ENCODE measurements around the gene LAMB1.
"Not testable (repeated sequence)": the region's sequence is repeated elsewhere in the genome, so short reads cannot be mapped to it uniquely, and the experiment has no call there.

The LAMB1 gene

DNA sequence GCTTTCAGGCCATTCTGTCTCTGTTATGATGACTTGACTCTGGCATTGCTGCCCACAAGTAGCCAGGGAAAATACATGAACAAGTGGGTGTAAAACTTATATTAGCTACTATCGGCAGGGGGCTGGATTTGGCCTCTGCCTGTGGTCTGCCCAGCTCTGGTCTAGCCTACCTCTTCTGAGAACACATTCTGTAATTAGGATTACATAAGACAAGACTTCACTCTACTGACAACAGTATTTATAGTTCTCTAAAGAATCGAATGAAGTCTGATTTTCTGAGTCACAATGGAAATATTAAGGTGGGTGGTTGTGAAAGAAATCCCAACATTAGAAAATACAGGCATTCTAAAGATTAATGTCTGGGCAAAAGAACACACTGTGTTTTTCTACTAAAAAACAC is 56.5 kb downstream of the LAMB1 start:
- no peak for DNase-seq (ENCODE audit: low read depth)

DNA sequence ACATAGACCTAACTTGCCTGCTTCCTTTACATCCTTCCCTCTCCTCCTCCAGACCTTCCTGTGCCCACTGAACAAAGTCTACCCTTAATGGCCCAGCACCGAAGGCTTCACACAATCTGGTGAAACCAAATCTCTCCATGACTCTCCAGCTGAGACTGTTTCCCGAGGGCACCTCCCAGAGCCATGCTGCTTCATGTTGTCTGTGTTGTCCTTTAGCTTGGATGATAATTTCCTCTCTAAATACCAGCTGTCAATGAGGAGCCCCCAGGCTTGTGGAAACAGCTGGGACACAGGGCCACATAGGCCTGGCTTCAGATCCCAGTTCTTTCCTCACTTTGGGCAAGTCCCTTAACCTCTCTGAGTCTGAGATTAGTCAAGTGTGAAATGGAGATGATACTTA is 57.6 kb downstream of the LAMB1 start:
- DNase-seq (ENCODE audit: low read depth): no peak

DNA sequence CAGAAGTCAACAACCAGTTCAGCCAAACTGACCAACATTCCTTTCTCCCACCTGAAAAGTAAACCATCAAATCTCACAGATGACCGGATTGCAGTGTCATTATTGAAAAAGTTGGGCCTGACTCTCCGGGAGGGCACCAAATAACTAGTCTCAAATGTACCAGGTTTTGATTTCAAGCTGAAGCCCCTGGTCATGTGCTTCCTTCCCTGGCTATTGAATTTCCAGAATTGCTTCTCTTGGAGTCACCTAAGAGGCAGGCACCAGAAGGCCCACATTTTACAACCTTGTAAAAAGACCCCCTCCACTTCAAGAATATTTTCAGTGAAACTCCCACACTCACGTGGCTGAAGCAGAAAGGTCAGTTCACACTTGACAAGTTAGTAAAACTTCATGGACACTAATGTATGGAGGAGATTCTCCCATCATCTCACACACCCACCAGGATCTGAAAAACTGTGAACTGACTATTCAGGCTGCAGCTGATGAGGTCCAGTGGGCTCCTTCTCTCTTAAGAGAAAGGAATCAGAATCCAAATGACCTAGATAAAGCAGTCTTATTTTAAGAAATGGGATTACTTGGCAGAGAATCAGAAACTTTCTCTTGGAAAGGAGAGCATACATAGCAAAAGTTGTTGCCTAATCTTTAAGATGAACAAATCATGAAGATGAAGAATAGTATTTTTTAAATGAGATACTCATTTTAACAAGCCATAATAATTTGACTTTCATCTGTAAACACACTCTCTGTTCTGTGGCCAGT is 58.4 kb downstream of the LAMB1 start:
- DNase-seq (ENCODE audit: low read depth): no peak

DNA sequence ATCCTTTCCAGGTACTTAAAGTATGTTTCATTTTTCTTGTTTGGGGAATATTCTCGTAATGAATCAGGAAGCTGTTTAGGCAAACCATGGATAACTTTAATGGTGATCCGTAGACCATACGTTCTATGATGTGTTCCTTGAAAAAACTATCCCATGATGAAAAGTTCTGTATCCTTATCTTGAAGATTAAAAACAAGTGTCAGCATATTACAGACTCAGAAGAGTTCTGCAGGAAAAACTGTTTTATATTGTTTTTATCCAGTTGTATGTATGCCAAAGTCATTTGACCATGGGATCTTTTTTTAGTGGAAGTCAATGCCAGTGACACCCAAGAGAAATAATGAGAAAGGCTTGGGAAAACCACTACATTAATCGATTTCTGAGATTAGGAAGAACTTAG is 59.9 kb downstream of the LAMB1 start:
- DNase-seq (ENCODE audit: low read depth): no peak

DNA sequence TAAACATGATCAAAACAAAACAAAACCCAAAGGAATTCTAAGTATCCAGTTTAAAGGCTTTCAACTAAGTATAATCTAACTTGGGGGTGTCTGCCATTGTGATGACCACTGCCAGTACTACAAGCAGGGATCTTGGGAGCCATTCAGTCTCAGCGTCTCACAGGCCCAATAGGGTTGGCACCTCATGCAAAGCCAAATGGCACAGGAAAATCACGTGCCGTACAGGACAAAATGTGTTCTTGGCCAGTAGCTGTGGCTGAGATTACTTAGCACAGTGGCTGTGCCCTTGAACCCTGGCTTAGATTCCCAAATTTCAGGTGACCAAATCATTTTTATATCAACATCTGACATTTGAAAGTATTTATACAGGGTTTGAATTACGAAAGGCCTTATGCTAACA is 62.0 kb downstream of the LAMB1 start:
- DNase-seq (ENCODE audit: low read depth): no peak

DNA sequence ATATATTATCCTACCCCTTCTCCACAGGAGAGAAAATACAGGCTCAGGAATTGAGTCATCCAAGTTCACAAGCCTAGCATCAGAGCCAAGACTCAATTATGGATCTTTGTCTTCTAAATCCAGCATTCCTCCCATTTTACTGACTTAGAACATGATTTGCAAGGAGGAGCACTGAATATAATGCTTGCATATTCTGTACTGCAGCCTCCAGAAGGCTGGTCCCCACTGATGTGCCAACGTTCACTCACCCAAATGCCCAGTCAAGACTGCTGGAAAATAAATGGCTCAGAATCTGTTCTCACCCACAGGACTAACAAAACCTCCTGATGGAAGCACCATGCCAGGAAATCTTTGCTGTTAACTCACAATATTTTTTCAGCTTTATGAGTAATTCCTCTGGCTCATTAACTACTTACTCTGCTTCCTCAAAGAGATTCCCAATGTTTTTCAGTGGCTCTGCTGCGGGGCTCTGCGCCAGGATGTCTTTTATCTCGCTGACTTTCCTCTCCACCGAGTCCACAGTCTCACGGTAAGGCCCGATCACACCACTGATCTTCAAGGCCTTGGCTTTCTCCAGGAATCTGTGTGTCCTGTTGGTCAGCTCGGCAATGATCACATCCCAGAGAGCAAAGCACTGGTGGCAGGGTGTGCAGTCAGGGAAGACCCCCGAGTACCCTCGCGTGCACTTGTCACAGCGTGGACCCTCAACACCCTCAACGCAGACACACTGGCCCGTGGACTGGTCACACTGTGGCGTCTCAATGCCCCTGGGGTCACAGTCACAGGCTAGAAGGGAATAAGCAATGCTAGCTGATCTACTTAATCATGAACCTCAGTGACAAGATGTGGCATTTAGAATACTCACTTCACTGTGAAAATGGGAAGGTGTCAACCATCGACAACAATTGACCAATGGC is 63.1 kb downstream of the LAMB1 start:
- no peak for DNase-seq (ENCODE audit: low read depth)

DNA sequence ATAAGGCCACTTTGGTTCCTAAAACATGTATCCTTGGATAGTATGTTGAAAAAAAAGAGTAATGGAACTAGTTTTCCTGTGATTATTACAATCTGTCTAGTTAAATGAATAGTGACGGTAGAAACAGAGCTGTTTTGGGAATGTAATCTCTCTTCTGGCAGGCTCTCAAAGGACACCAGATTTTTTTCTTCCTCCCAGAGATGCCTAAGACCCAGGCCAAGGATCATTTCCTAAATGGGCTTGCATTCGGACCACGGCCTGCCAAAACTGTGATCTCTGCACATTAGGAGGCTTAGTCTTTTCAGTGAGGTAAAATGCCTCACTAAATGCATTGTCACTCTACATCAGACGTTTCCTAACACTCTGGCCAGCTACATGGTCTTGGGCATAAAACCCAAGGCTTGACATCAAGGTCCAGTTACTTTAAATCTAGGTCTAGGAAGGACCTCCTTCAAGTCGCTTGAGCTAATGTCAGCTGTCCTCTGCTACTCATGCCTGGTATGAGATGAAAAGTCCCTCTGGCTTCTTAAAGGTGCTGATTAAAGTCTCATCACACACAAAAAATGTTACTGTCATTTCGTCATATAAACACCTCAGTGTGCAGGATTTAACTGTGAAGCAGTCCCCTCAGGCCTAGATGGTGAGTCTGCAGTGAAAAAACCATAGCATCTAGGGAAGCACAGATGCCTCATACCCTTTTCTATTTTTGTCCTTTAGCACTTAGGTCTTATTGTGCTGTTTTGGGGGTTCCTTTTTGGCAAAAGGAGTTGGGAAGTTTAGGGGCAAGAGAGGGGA is 64.3 kb downstream of the LAMB1 start:
- DNase-seq (ENCODE audit: low read depth): no peak

DNA sequence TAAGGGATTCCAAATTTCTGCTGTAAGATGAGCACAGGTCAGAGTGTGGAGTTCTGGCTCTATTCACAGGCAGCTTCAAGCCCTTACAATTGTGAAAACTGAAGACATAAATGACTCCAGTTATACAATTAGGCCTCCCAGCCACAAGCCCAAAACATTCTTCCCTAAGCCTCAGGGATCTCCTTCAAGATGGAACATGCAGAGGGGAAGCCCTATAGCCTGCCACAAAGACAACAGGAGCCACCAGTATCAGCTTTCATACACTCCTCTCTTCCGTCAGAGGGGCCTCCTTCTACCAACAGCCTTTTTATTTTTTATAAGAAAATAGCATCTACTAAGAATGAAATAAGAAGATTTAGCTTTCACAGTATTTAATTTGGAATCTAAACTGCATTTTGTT is 65.4 kb downstream of the LAMB1 start:
- DNase-seq (ENCODE audit: low read depth): no peak

DNA sequence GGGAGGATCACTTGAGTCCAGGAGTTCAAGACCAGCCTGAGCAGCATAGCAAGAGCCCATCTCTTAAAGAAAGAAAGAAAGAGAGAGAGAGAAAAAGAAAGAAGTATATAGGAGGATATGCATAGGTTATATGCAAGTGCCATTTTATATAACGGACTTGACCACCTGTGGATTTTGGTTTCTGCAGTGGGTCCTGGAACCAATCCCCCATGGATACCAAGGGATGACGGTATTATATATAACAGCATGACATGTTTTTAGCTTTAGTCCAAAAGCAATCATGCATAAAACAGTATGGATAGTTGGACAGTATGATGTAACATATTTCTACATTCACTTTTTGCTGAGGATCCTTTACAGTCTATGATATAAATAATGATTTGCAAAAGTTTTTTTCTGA is 66.6 kb downstream of the LAMB1 start:
- DNase-seq (ENCODE audit: low read depth): no peak

DNA sequence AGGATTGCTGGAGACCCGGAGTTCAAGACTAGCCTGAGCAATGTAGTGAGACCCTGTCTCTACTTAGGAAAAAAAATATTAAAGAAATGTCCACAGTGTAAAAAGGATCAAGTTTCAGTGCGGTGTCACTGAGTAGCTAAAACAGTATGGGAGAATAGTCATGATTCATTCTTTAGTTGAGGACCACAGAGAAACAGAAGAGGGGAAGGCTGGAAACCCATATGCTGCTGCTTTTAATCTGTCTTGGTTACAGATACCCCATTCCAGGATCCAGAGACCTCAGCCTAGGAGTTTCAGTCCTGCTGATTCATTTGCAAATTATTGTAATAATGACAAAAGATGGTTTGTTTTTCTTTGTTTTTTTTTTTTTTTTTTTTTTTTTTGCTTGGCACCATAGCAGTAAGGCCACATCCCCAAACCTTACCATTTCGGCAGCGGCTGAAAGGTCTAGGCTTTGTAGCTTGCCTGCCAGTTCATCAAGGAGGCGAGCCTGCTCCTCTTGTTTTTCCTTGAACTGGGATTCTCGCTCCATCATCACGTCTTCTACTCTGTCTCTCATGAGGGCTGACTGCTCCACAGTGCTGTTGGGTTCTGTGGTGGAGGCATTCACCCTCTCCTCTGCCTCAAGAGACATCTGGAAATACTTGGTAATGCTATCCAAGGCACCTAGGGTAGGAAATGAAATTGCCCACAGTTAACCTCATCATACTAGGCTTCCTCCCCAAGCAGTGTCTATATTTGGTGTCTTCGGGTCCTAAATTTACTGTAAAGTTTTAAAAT is 67.8 kb downstream of the LAMB1 start:
- DNase-seq (ENCODE audit: low read depth): no peak

DNA sequence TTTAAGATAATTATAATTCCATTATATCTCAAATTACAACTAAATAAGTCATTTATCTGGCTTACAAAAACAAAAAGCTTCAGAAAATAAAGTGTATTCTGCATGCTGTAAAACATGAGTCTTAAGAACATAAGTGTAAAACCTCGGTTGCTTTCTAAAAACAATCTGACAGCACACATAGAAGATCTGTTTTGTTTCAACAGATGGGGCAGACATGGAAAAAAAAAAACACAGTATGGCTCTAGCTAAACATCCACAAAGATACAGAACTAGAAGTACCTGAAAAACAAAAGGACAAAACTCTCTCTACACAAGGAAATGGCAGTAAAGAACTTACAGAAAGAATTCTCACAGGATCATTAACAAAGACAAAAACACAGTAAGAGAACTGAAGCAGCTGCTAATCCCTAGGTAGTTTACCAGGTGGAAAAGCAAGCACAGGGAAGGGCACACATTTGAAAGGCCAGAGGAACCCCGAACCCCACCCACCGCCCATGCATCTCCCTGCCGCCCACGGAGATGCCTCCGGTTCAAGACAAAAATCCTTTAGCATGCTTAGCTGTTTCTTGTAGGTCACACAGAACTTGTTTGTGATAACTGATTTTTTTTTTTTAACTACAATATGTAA is 69.5 kb downstream of the LAMB1 start:
- no peak for DNase-seq (ENCODE audit: low read depth)

DNA sequence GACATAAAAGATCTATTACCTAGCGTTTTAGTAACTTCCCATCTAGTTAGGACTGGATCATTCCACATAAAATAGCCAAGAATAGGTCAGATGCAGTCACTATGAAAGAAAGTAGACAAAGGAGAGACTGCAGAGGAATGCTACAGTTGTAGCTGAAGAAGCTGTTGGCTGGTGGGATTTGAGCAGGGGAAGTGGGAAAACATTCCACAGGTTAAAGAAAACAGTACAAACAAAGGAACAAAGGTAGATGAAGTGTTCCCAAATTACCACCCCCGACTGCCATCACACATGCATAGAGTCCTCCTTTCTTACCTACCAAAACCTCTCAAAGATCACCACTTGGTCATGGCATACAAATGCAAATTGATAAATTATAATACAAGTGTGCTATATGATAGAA is 70.2 kb downstream of the LAMB1 start:
- DNase-seq (ENCODE audit: low read depth): no peak

DNA sequence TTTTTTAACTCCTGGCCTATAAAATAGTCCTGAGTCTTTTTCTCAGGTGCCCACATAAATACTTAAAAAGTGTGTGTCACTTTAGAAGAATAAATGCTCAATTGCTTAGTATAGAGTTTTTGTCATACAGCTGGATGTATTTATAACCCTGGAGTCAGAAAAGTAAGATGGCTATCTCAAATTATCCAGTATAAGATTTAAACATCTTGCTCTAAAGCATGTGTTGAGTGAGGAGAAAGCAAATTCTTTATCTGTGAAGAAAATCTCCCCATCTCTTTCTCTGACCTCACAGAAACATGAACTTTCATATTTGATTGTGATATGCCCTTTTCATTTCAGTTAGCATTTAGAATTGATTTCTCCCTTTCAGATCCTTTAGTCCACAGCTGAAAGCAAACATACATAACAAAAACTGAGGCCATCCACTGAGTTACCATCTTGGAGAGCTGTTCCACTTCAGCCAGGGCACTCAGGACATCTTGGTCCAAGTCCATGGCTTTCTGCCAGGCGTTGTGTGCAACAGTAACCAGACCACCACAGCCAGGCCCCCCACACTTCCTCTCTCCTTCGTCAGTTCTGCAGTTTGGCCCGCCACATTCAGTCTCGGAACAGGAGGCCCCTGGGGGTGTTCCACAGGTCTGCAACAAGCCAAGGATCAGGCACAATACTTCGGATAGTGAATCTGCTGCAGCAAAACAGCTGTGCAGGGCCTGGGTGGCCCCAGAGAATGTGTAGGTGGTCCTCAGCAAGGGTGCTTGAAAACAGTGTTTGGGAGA is 71.0 kb downstream of the LAMB1 start:
- no peak for DNase-seq (ENCODE audit: low read depth)

DNA sequence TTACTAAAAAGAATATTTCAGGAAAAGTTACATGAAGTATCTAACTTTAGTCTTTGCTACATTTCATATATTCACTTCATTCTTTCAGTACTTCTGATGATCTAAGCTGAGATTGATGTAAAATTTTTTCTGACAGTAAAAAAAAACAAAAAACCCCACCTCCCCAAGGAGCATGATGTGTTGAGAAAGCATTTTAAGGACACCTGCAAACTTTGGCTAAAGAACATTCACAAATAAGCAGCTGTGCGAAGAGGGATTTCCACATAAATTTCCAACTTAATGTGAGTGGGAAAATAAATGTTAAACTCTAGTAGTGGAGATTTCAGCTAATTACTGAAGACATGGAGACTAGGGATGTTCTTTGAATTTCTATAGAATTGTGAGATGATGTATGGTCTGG is 76.5 kb downstream of the LAMB1 start:
- DNase-seq (ENCODE audit: low read depth): no peak

DNA sequence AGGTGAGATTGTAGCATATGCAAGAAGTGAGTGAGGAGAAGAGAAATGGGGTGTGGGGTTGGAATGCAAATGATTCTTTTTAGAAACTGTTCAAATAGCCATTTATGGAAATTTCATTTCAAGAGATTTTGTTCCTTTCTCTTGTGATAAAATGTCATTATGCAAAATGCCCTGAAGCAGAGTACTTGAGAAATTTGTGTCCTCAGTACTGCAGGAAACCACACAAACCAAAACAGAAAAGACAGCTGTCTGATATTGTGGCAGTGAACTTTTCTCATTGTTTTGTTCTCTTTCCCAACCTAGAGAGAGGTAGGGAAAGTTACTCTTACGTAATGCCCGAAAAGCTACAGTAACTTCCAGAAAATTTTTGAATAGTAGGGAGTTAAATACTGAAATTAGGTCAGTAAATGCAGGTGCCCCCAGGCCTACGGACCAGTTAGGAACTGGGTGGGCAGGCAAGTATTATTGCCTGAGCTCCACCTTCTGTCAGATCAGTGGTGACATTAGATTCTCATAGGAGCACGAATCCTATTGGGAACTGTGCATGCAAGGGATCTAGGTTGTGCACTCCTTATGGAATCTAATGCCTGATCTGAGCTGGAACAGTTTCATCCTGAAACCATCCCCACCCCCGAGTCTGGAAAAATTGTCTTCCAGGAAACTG is 78.0 kb downstream of the LAMB1 start:
- no peak for DNase-seq (ENCODE audit: low read depth)

DNA sequence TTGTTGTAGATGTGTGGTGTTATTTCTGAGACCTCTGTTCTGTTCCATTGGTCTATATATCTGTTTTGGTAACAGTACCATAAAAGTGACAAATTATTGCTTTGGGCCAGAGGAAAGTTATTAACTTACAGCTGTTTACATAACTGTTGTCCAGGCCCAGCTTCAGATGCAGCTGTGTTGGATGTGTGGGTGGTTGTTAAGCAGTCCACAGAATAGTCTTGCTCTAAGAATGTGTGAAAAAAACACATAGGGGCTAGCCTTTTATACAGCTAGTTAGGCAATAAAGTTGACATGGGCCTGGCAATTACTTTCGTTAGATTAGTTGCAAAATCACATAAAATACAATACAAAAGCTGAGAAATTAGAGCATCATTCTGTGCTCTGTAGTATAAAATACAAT is 80.1 kb downstream of the LAMB1 start:
- DNase-seq (ENCODE audit: low read depth): no peak

DNA sequence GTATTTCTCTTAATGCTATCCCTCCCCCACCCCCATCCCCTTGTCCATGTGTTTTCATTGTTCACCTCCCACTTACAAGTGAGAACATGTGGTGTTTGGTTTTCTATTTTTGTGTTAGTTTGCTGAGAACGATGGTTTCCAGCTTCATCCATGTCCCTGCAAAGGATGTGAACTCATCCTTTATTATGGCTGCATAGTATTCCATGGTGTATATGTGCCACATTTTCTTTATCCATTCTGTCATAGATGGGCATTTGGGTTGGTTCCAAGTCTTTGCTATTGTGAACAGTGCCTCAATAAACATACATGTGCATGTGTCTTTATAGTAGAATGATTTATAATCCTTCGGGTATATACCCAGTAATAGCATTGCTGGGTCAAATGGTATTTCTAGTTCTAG is 81.1 kb downstream of the LAMB1 start:
- DNase-seq (ENCODE audit: low read depth): not testable (repeated sequence)

DNA sequence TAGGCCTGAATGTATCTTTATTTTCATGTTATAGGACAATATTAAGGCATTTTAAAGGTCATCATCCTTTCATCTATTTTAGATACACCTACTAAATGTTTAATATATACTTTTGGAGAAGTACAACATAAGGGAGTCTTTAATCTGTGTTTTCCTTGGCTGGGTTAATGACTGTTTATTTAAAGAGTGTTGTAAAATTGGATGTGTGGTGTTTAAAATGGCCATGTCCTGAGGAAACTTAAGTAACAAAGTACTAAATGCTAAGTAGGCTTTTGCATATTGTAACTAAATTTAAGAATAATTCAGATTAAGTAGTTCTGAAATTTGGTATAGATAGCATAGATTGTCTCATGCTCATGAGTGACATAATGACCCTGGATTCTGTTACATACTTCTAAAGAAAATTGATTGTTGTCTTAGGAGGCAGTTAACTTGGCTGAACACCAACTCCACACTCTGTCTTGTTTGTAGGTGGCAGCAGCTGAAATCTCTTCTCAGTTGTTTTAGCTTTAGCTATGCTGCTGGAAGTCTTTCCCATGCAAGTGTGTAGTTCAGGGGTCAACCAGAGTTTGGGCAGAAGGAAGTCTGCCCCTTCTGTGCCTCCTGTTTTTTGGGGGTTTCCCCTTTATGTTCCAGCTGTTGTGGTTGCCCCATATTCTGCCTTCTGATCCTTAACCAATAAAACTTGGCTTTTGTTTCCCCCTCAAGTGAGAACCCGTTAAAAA is 82.8 kb downstream of the LAMB1 start:
- DNase-seq (ENCODE audit: low read depth): no peak

DNA sequence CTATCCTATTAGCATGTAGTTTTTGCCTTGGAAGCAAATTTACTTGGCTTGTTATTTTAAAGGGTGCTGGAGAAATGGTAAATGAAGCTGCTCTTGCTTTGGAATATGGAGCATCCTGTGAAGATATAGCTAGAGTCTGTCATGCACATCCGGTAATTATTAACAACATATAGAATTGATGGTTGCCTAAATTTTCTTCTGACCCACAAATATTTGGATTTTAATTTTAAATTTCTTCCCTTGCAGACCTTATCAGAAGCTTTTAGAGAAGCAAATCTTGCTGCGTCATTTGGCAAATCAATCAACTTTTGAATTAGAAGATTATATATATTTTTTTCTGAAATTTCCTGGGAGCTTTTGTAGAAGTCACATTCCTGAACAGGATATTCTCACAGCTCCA is 84.0 kb downstream of the LAMB1 start:
- DNase-seq (ENCODE audit: low read depth): no peak

Data from activated T-cell treated with anti-CD3 and anti-CD28 coated beads for 48 hours (primary cell).